Keratinocyte (primary cell): Measurements from ENCODE around the gene PYGB. TPM values are rescaled to one million over a fixed set of nuclear protein-coding genes. Genes with fewer than 3 reads are reported as not detected.

ENCODE experiments used
- DNase-seq: peaks from one replicate; pipeline ENCODE4 v3.0.0-alpha.2; 2011; ENCODE audit warnings: low read depth, missing footprints, low spot score
- FAIRE-seq: peaks from 2 replicates; lab custom pipeline; 2011; peaks lifted over from hg19 to GRCh38; lab: Jason Lieb, UNC
- H2AFZ ChIP-seq: 2 replicates; pipeline ENCODE4 v1.6.0; 2012; ENCODE audit warnings: low read length, control low read depth, inconsistent platforms; ENCODE audit not compliant: control insufficient read depth
- H3K27ac ChIP-seq: 2 replicates; pipeline ENCODE4 v1.5.1; 2011; ENCODE audit warnings: low read length; ENCODE audit not compliant: control insufficient read depth, insufficient read depth
- H3K27me3 ChIP-seq: 3 replicates; pipeline ENCODE4 v1.6.0; 2011; ENCODE audit warnings: low read length; ENCODE audit not compliant: control insufficient read depth, insufficient read depth; ENCODE audit errors: extremely low read depth
- H3K36me3 ChIP-seq, 2 experiments: 2 replicates in 1 of 2; 3 replicates in 1 of 2; pipeline ENCODE4 v1.5.1; 2011; ENCODE audit warnings: low read length in 2 of 2, mild to moderate bottlenecking in 1 of 2; ENCODE audit not compliant: control insufficient read depth in 2 of 2, insufficient read depth in 2 of 2; ENCODE audit errors: extremely low read depth in 1 of 2
- H3K4me1 ChIP-seq: 3 replicates; pipeline ENCODE4 v1.5.1; 2011; ENCODE audit warnings: low read length; ENCODE audit not compliant: control insufficient read depth, insufficient read depth; ENCODE audit errors: extremely low read depth
- H3K4me2 ChIP-seq: 3 replicates; pipeline ENCODE4 v1.6.0; 2011; ENCODE audit warnings: low read depth, low read length; ENCODE audit not compliant: control insufficient read depth, insufficient read depth; ENCODE audit errors: extremely low read depth
- H3K4me3 ChIP-seq, 3 experiments: fragments of 200-600 bp in 1 of 3; sonication (generic) in 1 of 3; 2 replicates in 2 of 3; 3 replicates in 1 of 3; pipeline ENCODE4 v1.5.1; 2011 to 2016; ENCODE audit warnings: low read length in 3 of 3, mild to moderate bottlenecking in 3 of 3, control low read depth in 2 of 3, inconsistent platforms in 1 of 3, low read depth in 1 of 3, mixed read lengths in 1 of 3, mixed run types in 1 of 3, moderate library complexity in 1 of 3; ENCODE audit not compliant: control insufficient read depth in 2 of 3, insufficient read depth in 2 of 3; ENCODE audit errors: extremely low read depth in 1 of 3
- H3K79me2 ChIP-seq: 2 replicates; pipeline ENCODE4 v1.6.0; 2012; ENCODE audit warnings: low read length; ENCODE audit not compliant: control insufficient read depth, insufficient read depth
- H3K9ac ChIP-seq: 3 replicates; pipeline ENCODE4 v1.6.0; 2011; ENCODE audit warnings: low read length; ENCODE audit not compliant: control insufficient read depth, insufficient read depth; ENCODE audit errors: extremely low read depth
- H3K9me1 ChIP-seq: 3 replicates; pipeline ENCODE4 v1.6.0; 2011; ENCODE audit warnings: low read length; ENCODE audit not compliant: control insufficient read depth, insufficient read depth; ENCODE audit errors: extremely low read depth
- H3K9me3 ChIP-seq: 2 replicates; pipeline ENCODE4 v1.5.1; 2012; ENCODE audit warnings: low read depth, low read length; ENCODE audit not compliant: control insufficient read depth
- H4K20me1 ChIP-seq: 3 replicates; pipeline ENCODE4 v1.6.0; 2011; ENCODE audit warnings: low read length; ENCODE audit not compliant: control insufficient read depth, insufficient read depth; ENCODE audit errors: extremely low read depth
- EZH2 ChIP-seq: IDR thresholded peaks from one replicate; pipeline ENCODE4 v1.6.1; 2012; ENCODE audit warnings: inconsistent platforms, mild to moderate bottlenecking, low read length, moderate library complexity
- dilution Hi-C: fragments of 300-500 bp; cut with MboI; formaldehyde crosslinking; loops from one replicate; pipeline ENCODE4 v1.7.0; 2020; ENCODE audit warnings: low sequenced_read_pairs; ENCODE audit not compliant: extremely low pct_ligation_motif_present
- polyA plus RNA-seq, 5 experiments: library from polyadenylated mRNA; depleted of rRNA in 3 of 5; stranded (reverse) in 3 of 5; stranded (forward) in 1 of 5; unstranded in 1 of 5; fragments of >200 nt; gene quantifications; 1 replicate in 1 of 5; 2 replicates in 3 of 5; 3 replicates in 1 of 5; pipeline versions ENCODE4 v1.2.1 to v1.2.3, GENCODE V29; 2011 to 2012; ENCODE audit warnings: missing spikeins in 2 of 5, low read depth in 1 of 5, low replicate concordance in 1 of 5
- TF ChIP-seq, protein P1 (sequence below), 3 experiments: IDR thresholded peaks in 1 of 3; conservative IDR thresholded peaks in 1 of 3; optimal IDR thresholded peaks in 1 of 3; 2 replicates in 2 of 3; 3 replicates in 1 of 3; pipeline versions ENCODE3 to v1.5.1; 2011; ENCODE audit warnings: low read length in 3 of 3, mild to moderate bottlenecking in 3 of 3, moderate library complexity in 2 of 3, control low read depth in 1 of 3, inconsistent platforms in 1 of 3; ENCODE audit not compliant: insufficient read depth in 2 of 3; ENCODE audit errors: extremely low read depth in 1 of 3

Gene PYGB
- polyA plus RNA-seq, 1 donor (not counting 4 experiments of a cell fraction or from before 2014, with no cell fraction given) = 78.3 TPM

DNA sequence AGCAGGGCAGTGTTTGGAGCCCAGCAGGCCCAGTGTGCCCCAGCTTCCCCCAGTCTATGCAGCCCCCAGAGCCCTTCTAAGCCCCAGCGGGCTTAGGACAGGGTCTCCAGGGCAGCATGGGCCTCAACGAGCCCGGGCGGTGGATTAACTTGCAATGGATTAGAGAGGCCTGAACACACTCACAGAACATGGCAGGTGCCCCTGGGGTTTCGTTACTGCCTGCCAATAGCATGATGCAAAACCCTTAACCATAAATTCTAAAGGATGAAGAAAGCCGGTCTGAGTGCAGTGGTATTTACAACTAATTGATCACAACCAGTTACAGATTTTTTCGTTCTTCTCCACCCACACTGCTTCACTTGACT is 33.5 kb upstream of the PYGB start:
- Histone ChIP-seq H3K4me1 (no peaks in the 10 kb centered on the region), H3K4me3 (no peak overlapping the region), H4K20me1 (no peaks in the 10 kb centered on the region), H3K27ac (no peak overlapping the region), H3K27me3 (no peaks in the 10 kb centered on the region), H2AFZ (no peak overlapping the region), H3K9me3 (no peaks in the 10 kb centered on the region), H3K79me2 (no peaks in the 10 kb centered on the region), H3K9ac (no peak overlapping the region), H3K4me2 (no peak overlapping the region), H3K36me3 (peaks cover 46 to 49% of the 10 kb centered on the region in 2 experiments), H3K9me1 (no peaks in the 10 kb centered on the region)
- dilution Hi-C loops = no loop called here
- FAIRE-seq = no peak
- DNase-seq = no peak
- TF ChIP-seq EZH2 = no peak
- TF ChIP-seq, protein P1, sequence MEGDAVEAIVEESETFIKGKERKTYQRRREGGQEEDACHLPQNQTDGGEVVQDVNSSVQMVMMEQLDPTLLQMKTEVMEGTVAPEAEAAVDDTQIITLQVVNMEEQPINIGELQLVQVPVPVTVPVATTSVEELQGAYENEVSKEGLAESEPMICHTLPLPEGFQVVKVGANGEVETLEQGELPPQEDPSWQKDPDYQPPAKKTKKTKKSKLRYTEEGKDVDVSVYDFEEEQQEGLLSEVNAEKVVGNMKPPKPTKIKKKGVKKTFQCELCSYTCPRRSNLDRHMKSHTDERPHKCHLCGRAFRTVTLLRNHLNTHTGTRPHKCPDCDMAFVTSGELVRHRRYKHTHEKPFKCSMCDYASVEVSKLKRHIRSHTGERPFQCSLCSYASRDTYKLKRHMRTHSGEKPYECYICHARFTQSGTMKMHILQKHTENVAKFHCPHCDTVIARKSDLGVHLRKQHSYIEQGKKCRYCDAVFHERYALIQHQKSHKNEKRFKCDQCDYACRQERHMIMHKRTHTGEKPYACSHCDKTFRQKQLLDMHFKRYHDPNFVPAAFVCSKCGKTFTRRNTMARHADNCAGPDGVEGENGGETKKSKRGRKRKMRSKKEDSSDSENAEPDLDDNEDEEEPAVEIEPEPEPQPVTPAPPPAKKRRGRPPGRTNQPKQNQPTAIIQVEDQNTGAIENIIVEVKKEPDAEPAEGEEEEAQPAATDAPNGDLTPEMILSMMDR (optimal IDR thresholded peaks at IDR 0.05 in 1 of 3, IDR thresholded peaks at IDR 0.05 in 1 of 3, conservative IDR thresholded peaks at IDR 0.05 in 1 of 3; ENCODE audit: extremely low read depth in 1 of 3, insufficient read depth in 2 of 3, low read length in 3 of 3) = no peak

DNA sequence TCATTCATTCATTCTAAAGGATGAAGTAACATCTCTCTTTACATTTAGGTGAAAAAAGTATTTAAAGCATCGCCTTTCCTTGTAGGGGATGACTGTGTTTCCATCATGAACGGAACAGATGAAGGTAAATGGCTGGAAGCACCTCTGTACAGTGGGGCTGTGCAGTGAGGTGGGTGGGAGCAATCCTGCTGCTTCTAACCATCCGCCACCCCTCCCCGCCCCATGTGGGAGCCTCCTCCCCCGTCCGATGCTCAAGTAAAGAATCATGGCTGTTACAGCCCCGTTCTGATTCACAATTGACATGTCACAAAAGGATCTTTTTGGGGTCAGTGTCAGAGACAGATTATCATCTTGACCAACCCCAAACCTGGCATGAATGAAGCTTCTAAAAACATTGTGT is 33.1 kb upstream of the PYGB start:
- dilution Hi-C loops = no loop called here
- no peak overlapping the region for H3K4me2 ChIP-seq
- no peak for DNase-seq

More for the DNA sequence above, 33.1 kb upstream of the PYGB start:
- H3K27ac ChIP-seq = no peak overlapping the region
- H3K27me3 ChIP-seq = no peaks in the 10 kb centered on the region
- H3K9me1 ChIP-seq = no peaks in the 10 kb centered on the region
- H3K9ac ChIP-seq = no peak overlapping the region
- H3K4me3 ChIP-seq = no peak overlapping the region
- no peaks in the 10 kb centered on the region for H3K9me3 ChIP-seq
- FAIRE-seq = no peak
- no peaks in the 10 kb centered on the region for H4K20me1 ChIP-seq
- peaks cover 44 to 48% of the 10 kb centered on the region in 2 experiments for H3K36me3 ChIP-seq
- H3K79me2 ChIP-seq = no peaks in the 10 kb centered on the region
- TF ChIP-seq, protein P1 (optimal IDR thresholded peaks at IDR 0.05 in 1 of 3, IDR thresholded peaks at IDR 0.05 in 1 of 3, conservative IDR thresholded peaks at IDR 0.05 in 1 of 3; ENCODE audit: extremely low read depth in 1 of 3, insufficient read depth in 2 of 3, low read length in 3 of 3) = no peak
- TF ChIP-seq EZH2 = no peak
- no peaks in the 10 kb centered on the region for H3K4me1 ChIP-seq
- H2AFZ ChIP-seq = no peak overlapping the region
